ACHN (cell line): ENCODE data around the gene SPACA4.

Experiments
- DNase-seq: peaks from one replicate; pipeline ENCODE4 v3.0.0-alpha.2; 2015
- in situ Hi-C: cut with HindIII; loops from 2 replicates; pipeline ENCODE4 v1.10.0; 2017; ENCODE audit warnings: low sequenced_read_pairs, low pct_ligation_motif_present, low pct_unique_long_range_greater_than_20kb

Gene SPACA4

DNA sequence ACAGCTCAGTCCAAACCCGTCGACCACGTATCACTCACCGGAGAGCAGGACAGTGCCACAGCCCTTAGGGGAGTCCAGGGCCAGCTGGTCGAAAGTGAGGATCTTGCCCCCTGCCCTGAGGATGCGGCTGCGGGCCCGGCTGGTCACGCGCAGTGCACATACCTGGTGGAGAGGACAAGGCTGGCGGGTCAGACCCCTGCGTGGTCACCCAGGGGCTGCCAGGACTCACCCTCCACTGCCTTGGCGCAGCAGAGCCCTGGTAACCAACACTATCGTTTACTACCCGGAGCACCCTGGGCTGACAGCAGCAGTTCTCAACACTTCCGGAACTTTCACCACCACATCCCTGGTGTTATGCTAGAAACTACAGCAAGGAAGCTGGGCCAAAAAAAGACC lies 9.5 kb downstream of the SPACA4 start:
- DNase-seq = no peak
- in situ Hi-C loops = no loop called here

DNA sequence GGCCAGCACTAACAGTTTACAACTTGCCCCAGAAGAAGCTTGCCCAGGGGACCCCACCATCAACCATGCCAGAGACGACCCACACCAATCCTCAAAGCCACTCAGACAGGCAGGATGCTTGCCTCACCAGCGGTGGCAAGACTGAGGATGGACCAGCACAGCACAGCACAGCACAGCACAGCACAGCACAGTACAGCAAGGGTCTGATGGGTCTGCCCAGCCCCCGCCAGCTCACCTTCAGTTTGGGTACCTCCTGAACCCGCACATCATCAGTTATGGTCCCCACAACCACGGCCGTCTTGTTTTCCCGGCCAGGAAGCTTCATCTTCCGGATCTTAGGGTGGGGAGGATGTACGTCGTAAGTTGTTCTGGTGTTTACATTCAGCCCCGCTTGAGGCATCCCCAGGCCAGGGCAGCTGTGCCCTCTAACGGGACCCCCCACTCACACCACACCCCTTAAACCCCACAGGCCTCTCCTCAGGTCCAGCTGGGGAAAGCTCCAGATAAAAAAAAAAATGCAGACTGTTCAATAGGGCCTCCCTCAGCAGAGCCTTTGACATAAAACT lies 10.0 kb downstream of the SPACA4 start:
- DNase-seq = no peak
- in situ Hi-C loops = no loop called here

DNA sequence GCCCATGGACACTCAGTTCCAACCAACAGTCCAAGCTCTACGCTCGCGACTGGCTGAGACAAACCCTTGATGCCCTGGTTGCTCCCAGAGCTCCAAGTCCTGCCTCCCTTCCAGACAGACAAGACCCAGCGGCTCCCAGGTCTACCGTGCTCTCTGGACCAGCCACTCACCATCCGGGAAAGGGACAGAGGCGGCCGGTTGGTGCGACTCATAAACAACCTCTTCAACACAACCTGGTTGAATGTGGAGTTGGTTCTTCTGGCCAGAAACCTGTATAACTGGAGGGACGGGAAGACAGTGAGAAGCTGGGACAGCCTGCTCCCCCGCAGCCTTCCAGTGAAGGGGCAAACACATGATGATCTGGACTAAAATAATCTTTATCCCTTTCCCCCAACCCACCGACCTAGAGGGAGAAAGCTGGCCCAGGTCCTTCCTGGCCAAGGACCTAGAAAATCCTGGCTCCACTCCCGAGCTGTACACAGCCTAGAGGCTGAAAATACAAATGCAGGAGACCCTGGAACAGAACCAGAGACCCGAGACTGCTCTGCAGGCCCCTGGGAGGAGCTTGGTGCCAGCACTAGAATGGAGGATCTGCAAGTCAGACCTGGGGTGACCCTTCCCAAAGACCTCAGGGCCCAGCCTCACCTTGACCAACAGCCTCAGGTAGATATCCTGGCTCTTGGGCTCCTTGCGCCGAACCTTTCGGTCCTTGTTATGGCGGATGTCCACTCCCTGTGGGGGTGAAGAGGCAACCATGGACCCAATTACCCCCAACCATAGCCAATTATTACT lies 10.8 kb downstream of the SPACA4 start:
- in situ Hi-C loops = no loop called here
- DNase-seq = no peak

DNA sequence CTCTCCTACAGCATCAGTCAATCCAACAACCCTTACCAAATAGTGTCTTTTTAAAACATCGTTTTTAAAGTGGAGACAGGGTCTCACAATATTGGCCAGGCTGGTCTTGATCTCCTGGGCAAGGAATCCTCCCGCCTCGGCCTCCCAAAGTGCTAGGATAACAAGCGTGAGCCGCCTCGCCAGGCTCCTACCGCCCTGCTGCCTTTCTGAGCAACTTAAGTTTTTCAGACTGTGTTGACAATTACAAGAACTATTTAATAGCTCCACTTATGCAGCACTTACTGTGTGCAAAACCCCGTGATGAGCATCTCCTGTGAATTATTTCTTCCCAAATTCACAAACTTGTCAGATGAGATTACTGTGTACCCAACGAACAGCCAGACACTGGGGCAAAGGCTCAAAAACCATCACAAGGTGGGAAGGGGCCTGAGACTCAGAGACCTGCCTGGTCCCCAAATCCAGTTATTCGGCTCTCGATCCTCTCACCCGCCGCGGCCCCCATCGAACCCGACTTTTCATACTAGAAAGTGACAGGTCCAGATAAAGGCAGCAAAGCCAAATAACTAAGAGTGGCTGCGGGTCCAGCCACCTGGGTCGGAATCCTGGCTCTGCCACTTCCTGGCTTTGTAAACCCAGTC lies 11.9 kb downstream of the SPACA4 start:
- in situ Hi-C loops = no loop called here
- no peak for DNase-seq

DNA sequence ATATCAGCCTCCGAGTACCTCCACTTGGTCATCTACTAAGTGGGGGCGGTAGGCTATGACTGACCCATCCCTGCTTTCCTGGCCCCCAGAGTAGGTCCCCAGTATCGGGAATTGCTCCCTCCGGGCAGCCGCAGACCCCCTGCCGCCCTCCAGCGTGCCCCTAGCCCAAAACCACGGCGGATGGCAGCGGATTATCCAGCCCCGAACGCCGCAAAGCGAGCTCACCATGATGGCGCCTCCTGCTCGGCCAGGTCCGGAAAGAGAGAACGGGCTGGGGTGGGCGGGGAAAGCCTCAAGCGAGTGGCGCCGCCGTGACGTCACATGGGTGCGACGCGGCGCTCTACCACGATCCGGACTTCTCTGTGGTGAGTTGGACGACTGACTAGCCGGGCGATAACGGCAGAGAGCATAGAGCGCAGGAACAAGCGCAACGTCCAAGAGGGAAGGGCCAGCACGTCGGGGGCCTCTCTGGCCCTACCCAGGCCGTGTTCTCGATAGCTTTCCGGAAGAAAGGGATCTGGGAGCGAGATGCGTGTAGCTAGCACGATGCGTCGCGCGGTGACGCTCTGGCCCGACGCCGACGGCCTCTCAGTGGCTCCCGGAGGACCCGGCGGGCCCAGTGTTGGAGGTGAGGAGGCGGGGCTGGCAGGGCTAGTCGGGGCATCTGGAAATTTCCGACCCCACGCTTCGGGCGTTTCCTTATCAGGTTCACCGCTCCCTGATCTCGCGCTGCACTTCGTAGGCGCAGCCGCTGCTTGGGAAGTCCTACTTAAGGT lies 12.6 kb downstream of the SPACA4 start, which contains the start of the genes RPL18 and SPHK2:
RPL18 (minus strand) TSS at position 263 of the 776 bp plus-strand sequence; CDS start at position 228, 35 bp downstream.
SPHK2 (plus strand) TSS at position 591 of the 776 bp plus-strand sequence. CDS start 1,009 bp downstream, outside the sequence.
- in situ Hi-C loops = no loop called here
- peak; percentile 98 for DNase-seq

DNA sequence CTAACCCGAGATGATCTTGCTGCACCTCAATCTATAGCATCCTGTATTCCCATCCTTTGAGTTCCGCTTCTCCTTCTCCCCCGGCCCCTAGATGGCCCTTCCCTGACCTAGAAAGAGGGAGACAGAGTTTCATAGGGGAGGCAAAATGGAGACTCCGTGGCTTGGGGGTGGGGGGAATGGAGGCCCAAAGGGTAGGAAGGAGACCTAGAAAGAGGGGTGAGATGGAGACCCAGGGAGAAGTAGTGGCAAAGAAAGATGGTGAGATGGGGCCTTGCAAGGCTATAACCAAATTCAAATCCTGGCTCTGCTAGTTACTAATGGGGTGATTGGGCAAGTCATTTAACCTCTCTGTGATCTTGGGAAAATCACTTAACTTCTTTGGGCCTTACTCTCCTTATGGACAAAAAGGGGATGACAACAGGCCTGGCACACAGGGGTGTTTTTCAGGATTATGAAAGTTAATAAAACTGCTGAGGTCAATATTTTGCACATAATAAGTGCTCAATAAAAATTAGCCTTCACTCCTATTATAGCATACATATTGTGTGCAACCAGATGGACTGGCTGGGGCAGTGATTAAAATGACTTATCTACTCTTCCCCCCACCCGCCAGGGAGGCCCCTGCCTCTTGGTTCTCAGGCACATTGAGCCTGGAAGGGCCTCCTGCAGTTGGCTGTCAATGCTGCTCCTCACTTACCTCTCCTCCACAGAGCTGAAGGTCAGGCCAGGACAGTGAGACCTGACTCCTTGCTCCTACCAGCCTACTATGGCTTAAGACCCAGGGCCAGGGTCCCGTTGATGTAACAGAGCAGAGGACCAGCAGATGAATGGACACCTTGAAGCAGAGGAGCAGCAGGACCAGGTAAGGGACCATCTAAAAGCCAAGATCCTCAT lies 13.4 kb downstream of the SPACA4 start:
- DNase-seq = no peak
- in situ Hi-C loops = no loop called here

DNA sequence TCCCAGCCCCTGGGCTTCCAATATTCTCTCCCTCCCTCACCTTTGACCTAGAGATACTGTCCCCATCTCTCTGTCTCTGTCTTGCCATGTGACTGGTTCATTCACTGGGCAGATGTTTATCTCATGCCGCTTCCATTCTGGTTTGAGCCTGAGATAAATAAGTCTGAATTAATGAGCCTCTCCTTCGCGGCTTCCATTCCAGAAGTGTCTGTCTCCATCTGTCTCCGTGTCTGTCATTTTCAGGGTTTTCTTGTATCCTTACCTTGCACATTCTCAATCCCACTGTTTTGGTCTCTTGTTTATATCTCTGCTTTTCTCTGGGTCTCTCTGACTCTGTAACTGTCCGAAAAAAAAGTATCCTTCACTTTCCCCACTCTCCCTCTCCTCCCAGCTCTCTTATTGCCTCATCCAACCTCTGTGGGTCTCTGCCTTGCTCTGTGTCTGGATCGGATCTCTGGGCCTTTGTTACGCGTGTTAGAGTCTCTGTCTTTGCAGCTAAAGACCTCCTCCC lies 17.1 kb downstream of the SPACA4 start:
- in situ Hi-C loops = no loop called here
- no peak for DNase-seq

DNA sequence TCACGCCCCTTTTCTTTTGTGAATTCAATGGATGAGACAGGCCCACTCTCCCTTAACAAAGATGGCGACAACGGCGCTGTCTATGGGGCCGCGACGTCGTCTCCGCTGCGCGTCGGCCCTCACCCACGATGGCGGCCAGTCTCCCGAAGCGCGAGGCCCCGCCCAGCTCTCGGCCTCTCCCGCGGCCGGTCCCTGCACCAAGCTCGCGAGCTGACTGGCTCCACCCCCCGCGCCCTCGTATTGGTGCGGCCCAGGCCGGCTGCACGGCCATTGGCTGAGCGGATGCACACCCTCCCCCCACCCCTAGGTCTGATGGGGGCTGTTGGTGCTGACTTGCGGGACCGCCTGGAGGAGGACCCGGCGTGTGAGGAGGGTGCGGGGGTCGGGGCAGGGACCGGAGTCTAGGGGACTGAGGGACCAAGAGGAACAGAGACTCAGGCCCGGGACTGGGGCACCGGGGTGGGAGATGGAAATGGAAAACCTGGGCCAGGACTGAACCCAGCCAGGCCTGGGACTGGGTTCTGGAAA lies 17.6 kb downstream of the SPACA4 start:
- peak; percentile 94 for DNase-seq
- in situ Hi-C loops = no loop called here

DNA sequence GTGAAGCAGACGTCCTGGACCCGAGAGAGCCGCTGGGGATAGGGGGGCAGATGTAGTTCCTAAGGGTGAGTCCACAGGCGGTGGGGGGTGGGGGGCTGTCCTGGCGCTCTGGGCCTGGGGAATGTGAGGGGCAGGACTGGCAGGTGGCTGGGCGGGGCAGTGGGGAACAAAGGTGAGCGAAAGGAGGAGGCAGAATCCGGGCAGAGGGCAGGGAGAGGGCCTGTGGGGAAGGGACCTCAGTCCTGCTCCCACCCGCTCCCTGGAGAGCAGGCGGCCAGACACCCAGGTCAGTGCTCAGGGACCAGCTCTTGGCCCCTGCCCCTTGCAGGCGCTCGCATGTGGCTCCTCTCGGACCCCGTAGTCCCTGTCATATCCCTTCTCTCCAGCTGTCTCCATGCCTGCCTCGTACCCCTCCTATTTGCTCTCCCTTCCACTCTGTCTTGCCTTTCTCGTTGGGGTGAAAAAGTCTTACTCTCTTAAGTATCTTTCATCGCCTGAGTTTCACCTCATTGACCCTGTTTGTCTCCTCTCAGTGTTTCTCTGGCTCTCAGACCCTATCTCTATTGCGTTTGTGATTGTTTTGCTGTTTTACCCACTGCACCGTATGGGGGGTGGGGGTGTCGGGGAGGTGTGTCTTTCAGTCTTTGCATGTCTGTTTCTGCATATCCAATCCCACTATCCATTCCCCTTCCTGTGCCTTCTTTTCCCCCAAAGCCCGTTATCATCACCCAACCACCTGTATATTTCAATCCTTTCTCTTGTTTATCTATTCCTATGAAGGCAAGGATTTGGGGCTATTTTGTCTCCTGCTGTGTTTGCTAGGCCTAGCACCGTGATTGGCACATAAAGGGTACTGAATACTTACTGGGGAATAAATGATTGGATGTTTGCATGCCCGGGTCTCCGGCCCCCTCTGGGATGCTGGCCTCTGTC lies 18.5 kb downstream of the SPACA4 start:
- in situ Hi-C loops = no loop called here
- no peak for DNase-seq

DNA sequence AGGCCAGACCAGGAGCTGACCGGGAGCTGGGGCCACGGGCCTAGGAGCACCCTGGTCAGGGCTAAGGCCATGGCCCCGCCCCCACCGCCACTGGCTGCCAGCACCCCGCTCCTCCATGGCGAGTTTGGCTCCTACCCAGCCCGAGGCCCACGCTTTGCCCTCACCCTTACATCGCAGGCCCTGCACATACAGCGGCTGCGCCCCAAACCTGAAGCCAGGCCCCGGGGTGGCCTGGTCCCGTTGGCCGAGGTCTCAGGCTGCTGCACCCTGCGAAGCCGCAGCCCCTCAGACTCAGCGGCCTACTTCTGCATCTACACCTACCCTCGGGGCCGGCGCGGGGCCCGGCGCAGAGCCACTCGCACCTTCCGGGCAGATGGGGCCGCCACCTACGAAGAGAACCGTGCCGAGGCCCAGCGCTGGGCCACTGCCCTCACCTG lies 19.4 kb downstream of the SPACA4 start:
- in situ Hi-C loops = no loop called here
- DNase-seq = no peak

DNA sequence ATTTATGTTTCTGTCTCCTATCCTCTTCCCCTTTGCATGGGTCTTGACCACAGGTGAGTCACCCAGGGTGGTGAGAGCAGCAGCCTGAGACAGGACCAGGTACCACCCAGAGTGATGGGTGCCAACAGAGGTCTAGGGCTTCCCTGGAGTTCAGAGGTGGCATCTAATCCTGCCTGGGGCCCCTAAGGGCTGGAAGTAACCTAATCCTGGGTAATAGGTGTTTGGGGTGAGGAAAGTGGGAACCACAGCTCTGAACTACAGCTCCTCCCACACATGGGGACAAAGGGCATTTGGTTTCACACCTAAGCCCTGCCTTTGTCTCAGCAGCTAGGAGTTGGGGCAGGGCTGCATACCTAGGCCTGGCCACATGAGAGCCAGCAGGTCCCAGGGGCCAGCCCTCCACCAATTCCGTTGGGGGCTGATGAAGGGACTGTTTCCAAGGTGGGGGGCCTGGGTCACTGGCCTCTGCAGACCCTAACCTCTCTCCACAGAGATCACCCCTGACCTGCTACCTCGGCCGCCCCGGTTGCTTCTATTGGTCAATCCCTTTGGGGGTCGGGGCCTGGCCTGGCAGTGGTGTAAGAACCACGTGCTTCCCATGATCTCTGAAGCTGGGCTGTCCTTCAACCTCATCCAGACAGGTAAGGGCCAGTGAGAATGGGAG lies 20.8 kb downstream of the SPACA4 start:
- in situ Hi-C loops = no loop called here
- peak; percentile 28 for DNase-seq

DNA sequence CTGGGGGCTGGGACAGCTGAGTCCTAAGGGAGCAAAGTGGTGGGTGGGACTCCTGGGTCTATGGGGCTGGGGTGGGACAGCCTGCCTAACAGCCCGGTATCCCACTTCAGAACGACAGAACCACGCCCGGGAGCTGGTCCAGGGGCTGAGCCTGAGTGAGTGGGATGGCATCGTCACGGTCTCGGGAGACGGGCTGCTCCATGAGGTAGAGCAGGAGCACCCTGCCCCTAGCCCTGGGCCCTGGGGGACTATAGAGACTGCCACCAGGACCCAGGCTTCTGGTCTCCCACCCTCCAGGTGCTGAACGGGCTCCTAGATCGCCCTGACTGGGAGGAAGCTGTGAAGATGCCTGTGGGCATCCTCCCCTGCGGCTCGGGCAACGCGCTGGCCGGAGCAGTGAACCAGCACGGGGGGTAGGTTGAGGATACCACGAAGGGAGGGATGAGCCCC lies 21.3 kb downstream of the SPACA4 start:
- in situ Hi-C loops = no loop called here
- no peak for DNase-seq

DNA sequence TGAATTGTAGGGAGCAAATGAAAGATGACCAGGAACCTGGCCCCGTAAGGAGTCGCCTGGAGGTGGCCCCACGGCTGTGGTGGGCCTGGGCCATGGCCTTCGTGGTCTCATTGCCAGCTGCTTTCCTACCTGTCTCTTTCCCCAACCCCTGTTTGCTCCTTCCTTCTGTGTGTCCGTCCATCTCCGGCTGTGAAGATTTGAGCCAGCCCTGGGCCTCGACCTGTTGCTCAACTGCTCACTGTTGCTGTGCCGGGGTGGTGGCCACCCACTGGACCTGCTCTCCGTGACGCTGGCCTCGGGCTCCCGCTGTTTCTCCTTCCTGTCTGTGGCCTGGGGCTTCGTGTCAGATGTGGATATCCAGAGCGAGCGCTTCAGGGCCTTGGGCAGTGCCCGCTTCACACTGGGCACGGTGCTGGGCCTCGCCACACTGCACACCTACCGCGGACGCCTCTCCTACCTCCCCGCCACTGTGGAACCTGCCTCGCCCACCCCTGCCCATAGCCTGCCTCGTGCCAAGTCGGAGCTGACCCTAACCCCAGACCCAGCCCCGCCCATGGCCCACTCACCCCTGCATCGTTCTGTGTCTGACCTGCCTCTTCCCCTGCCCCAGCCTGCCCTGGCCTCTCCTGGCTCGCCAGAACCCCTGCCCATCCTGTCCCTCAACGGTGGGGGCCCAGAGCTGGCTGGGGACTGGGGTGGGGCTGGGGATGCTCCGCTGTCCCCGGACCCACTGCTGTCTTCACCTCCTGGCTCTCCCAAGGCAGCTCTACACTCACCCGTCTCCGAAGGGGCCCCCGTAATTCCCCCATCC lies 22.1 kb downstream of the SPACA4 start:
- in situ Hi-C loops = no loop called here
- no peak for DNase-seq

DNA sequence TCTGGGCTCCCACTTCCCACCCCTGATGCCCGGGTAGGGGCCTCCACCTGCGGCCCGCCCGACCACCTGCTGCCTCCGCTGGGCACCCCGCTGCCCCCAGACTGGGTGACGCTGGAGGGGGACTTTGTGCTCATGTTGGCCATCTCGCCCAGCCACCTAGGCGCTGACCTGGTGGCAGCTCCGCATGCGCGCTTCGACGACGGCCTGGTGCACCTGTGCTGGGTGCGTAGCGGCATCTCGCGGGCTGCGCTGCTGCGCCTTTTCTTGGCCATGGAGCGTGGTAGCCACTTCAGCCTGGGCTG lies 22.7 kb downstream of the SPACA4 start:
- in situ Hi-C loops = no loop called here
- DNase-seq = no peak

DNA sequence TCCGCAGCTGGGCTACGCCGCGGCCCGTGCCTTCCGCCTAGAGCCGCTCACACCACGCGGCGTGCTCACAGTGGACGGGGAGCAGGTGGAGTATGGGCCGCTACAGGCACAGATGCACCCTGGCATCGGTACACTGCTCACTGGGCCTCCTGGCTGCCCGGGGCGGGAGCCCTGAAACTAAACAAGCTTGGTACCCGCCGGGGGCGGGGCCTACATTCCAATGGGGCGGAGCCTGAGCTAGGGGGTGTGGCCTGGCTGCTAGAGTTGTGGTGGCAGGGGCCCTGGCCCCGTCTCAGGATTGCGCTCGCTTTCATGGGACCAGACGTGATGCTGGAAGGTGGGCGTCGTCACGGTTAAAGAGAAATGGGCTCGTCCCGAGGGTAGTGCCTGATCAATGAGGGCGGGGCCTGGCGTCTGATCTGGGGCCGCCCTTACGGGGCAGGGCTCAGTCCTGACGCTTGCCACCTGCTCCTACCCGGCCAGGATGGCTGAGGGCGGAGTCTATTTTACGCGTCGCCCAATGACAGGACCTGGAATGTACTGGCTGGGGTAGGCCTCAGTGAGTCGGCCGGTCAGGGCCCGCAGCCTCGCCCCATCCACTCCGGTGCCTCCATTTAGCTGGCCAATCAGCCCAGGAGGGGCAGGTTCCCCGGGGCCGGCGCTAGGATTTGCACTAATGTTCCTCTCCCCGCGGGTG lies 23.2 kb downstream of the SPACA4 start:
- no peak for DNase-seq
- in situ Hi-C loops = no loop called here
